SH-SY5Y (cell line): ENCODE data around the gene ATP6V1C2.

Experiments used
- GATA2 ChIP-seq: IDR thresholded peaks from 2 replicates; pipeline ENCODE4 v1.6.1; 2011; ENCODE audit warnings: mild to moderate bottlenecking, low read depth, low read length
- GATA3 ChIP-seq: IDR thresholded peaks from 2 replicates; pipeline ENCODE4 v1.6.1; 2011; ENCODE audit warnings: low read depth, mild to moderate bottlenecking, low read length, moderate library complexity

DNA sequence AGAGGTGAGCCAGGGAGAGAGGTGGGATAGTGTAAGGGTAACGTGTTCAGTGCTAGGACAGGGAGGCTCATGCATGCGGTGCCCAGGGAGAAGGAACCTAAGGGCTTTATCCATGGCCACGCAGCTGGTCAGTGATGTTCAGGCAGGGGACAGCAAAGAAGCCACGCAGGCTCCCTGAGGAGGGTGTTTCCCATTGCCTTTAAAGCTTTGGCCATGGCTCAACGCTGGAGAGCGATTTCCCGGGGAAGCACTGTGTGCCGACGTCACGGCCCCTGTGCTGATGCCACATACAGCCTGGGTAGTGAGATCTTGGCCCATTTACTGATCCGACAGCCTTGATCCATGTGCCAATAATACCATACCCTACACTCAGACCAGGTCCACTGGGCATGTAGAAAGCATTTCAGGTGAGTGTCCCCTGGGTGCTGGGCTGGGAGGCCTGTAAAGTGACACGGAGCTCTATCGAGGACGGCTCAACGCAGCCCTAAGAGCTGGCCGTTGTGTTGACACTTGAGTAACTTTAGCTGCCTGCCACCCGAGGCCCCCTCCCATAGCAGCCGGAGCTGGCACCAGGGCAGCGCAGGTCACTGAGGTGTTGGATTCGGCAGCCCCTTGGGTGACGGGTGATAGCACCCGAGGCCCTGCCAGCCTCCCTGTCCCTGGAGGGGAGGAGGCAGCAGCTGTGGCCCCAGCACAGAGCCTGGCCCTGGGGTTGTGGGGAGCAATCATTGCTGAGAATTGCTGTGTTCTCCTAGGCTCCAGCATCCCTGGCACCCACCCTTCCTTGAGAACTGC lies 49.7 kb downstream of the ATP6V1C2 start:
- TF ChIP-seq GATA2: no peak
- no peak for TF ChIP-seq GATA3
